ENCODE data around the gene COL26A1. TPM values are rescaled to one million over a fixed set of nuclear protein-coding genes. Genes with fewer than 3 reads are reported as not detected.
"Not testable (repeated sequence)": the region's sequence is repeated elsewhere in the genome, so short reads cannot be mapped to it uniquely, and the experiment has no call there.

COL26A1 gene
- total RNA-seq, 4 donors from 2014 or later, result not detected

GRCh38 chr7:101340379-101340778, 22.3 kb upstream of the COL26A1 start:
- in situ Hi-C loops (cut with MboI; ENCODE audit: low pct_ligation_motif_present in 1 of 4, low pct_unique_long_range_greater_than_20kb in 1 of 4, low sequenced_read_pairs in 3 of 4) (no loop called here), intact Hi-C loops (cut with DNase I; ENCODE audit: low total_unique reads) (no loop called here)
- Histone ChIP-seq H3K27me3 (no peaks in the 10 kb centered on the region), H3K27ac (no peak overlapping the region), H3K9me3 (no peaks in the 10 kb centered on the region), H3K4me1 (no peaks in the 10 kb centered on the region), H3K36me3 (no peaks in the 10 kb centered on the region), H3K4me3 (no peak overlapping the region)
- DNase-seq, result no peak
- 85 to 88% methylated on average over 7 to 14 of the region's 14 CpGs for WGBS, 2 donors (ENCODE audit: low coverage in 1 of 2)
- TF ChIP-seq EP300 (IDR thresholded peaks at IDR 0.05; ENCODE audit: low read depth), result no peak
- no peak for TF ChIP-seq CTCF (IDR thresholded peaks at IDR 0.05)
- no peak for TF ChIP-seq POLR2AphosphoS5 (IDR thresholded peaks at IDR 0.05)
- no peak for TF ChIP-seq POLR2A (IDR thresholded peaks at IDR 0.05)

GRCh38 chr7:101342892-101343291, 19.8 kb upstream of the COL26A1 start:
- WGBS, 2 donors (ENCODE audit: low coverage in 1 of 2), result 89% methylated on average over 5 to 7 of the region's 7 CpGs
- no peak overlapping the region for H3K27ac ChIP-seq
- TF ChIP-seq POLR2A (IDR thresholded peaks at IDR 0.05) (no peak), POLR2AphosphoS5 (IDR thresholded peaks at IDR 0.05) (no peak)
- H3K27me3 ChIP-seq, result no peaks in the 10 kb centered on the region
- in situ Hi-C loops (cut with MboI; ENCODE audit: low pct_ligation_motif_present in 1 of 4, low pct_unique_long_range_greater_than_20kb in 1 of 4, low sequenced_read_pairs in 3 of 4), result no loop called here
- H3K4me3 ChIP-seq, result no peak overlapping the region
- H3K36me3 ChIP-seq, result no peaks in the 10 kb centered on the region
- H3K9me3 ChIP-seq, result no peaks in the 10 kb centered on the region
- intact Hi-C loops (cut with DNase I; ENCODE audit: low total_unique reads), result no loop called here
- no peak for DNase-seq
- no peaks in the 10 kb centered on the region for H3K4me1 ChIP-seq

- DNase-seq, result no peak
- 90 to 93% methylated on average over 4 to 15 of the region's 15 CpGs for WGBS, 2 donors (ENCODE audit: low coverage in 1 of 2)
- H3K27me3 ChIP-seq, result no peaks in the 10 kb centered on the region
- intact Hi-C loops (cut with DNase I; ENCODE audit: low total_unique reads), result no loop called here
- H3K4me1 ChIP-seq, result peaks cover 0 to 10% (median 4%) of the 10 kb centered on the region in 4 donors
- TF ChIP-seq POLR2AphosphoS5 (IDR thresholded peaks at IDR 0.05) (no peak), CTCF (IDR thresholded peaks at IDR 0.05) (no peak), POLR2A (IDR thresholded peaks at IDR 0.05) (no peak), EP300 (IDR thresholded peaks at IDR 0.05; ENCODE audit: low read depth) (no peak)
- H3K4me3 ChIP-seq, result no peak overlapping the region
- in situ Hi-C loops (cut with MboI; ENCODE audit: low pct_ligation_motif_present in 1 of 4, low pct_unique_long_range_greater_than_20kb in 1 of 4, low sequenced_read_pairs in 3 of 4), result no loop called here
- no peaks in the 10 kb centered on the region for H3K36me3 ChIP-seq
- H3K27ac ChIP-seq, result no peak overlapping the region
- H3K9me3 ChIP-seq, result no peaks in the 10 kb centered on the region
These were observed 15.2 kb upstream of the COL26A1 start for GRCh38 chr7:101347477-101347876.

- peaks cover 0 to 17% (median 4%) of the 10 kb centered on the region in 4 donors for H3K4me1 ChIP-seq
- intact Hi-C loops (cut with DNase I; ENCODE audit: low total_unique reads); DNase-seq; H3K27ac ChIP-seq; H3K4me3 ChIP-seq; H3K36me3 ChIP-seq; in situ Hi-C loops (cut with MboI; ENCODE audit: low pct_ligation_motif_present in 1 of 4, low pct_unique_long_range_greater_than_20kb in 1 of 4, low sequenced_read_pairs in 3 of 4); H3K27me3 ChIP-seq; H3K9me3 ChIP-seq: not testable (repeated sequence)
- 92% methylated on average over 30 of the region's 32 CpGs; no CpG with 5 or more reads in 1 of the 2 donors for WGBS, 2 donors (ENCODE audit: low coverage in 1 of 2)
These were observed 14.1 kb upstream of the COL26A1 start for GRCh38 chr7:101348456-101349067.

- H3K27ac ChIP-seq; in situ Hi-C loops (cut with MboI; ENCODE audit: low pct_ligation_motif_present in 1 of 4, low pct_unique_long_range_greater_than_20kb in 1 of 4, low sequenced_read_pairs in 3 of 4); intact Hi-C loops (cut with DNase I; ENCODE audit: low total_unique reads); H3K36me3 ChIP-seq; H3K4me3 ChIP-seq; H3K9me3 ChIP-seq; DNase-seq; H3K27me3 ChIP-seq: not testable (repeated sequence)
- H3K4me1 ChIP-seq, result peaks cover 0 to 17% (median 4%) of the 10 kb centered on the region in 4 donors
- 70 to 96% methylated on average over 5 to 11 of the region's 12 CpGs for whole genome bisulfite sequencing, 2 donors (ENCODE audit: low coverage in 1 of 2)
These were observed 13.4 kb upstream of the COL26A1 start for GRCh38 chr7:101349300-101349699.

GRCh38 chr7:101352920-101353308, 9.8 kb upstream of the COL26A1 start:
- intact Hi-C loops (cut with DNase I; ENCODE audit: low total_unique reads) (no loop called here), in situ Hi-C loops (cut with MboI; ENCODE audit: low pct_ligation_motif_present in 1 of 4, low pct_unique_long_range_greater_than_20kb in 1 of 4, low sequenced_read_pairs in 3 of 4) (no loop called here)
- Histone ChIP-seq H3K4me3 (no peak overlapping the region), H3K36me3 (no peaks in the 10 kb centered on the region), H3K27ac (peak overlapping the region in 3 of 4 donors; percentile 17 to 58 (median 55)), H3K9me3 (no peaks in the 10 kb centered on the region), H3K27me3 (peaks cover 9% of the 10 kb centered on the region), H3K4me1 (peaks cover 0 to 17% (median 4%) of the 10 kb centered on the region in 4 donors)
- WGBS, 2 donors (ENCODE audit: low coverage in 1 of 2), result 51 to 77% methylated on average over 2 of the region's 2 CpGs
- DNase-seq, result no peak
- TF ChIP-seq POLR2A (IDR thresholded peaks at IDR 0.05) (no peak), CTCF (IDR thresholded peaks at IDR 0.05) (no peak), POLR2AphosphoS5 (IDR thresholded peaks at IDR 0.05) (no peak), EP300 (IDR thresholded peaks at IDR 0.05; ENCODE audit: low read depth) (no peak)

Measured in transverse colon (tissue), 4 donors.